Measurements from ENCODE around the gene CPA4.

The CPA4 gene

GRCh38 chr7:130358471-130358870 is 65.5 kb downstream of the CPA4 start:
- H3K9me3 Mint-ChIP-seq = peaks cover 15 to 26% of the 10 kb centered on the region in 2 donors
- ATAC-seq (no peak), DNase-seq (no peak)
- peaks cover 21% of the 10 kb centered on the region for H3K4me1 Mint-ChIP-seq
- H3K27me3 Mint-ChIP-seq = no peaks in the 10 kb centered on the region
- no peak overlapping the region for H3K27ac Mint-ChIP-seq
- H3K4me3 Mint-ChIP-seq = no peak overlapping the region

- no peak overlapping the region for H3K4me3 Mint-ChIP-seq
- ATAC-seq (no peak), DNase-seq (no peak)
- peaks cover 26% of the 10 kb centered on the region for H3K4me1 Mint-ChIP-seq
- peaks cover 15 to 26% of the 10 kb centered on the region in 2 donors for H3K9me3 Mint-ChIP-seq
- H3K27me3 Mint-ChIP-seq = no peaks in the 10 kb centered on the region
- no peak overlapping the region for H3K27ac Mint-ChIP-seq
Measured at GRCh38 chr7:130359276-130359857, 66.4 kb downstream of the CPA4 start.

- no peak overlapping the region for H3K4me3 Mint-ChIP-seq
- ATAC-seq = no peak
- peaks cover 36% of the 10 kb centered on the region for H3K4me1 Mint-ChIP-seq
- H3K27ac Mint-ChIP-seq = no peak overlapping the region
- DNase-seq = no peak
- H3K27me3 Mint-ChIP-seq = no peaks in the 10 kb centered on the region
- peaks cover 15 to 26% of the 10 kb centered on the region in 2 donors for H3K9me3 Mint-ChIP-seq
Measured at GRCh38 chr7:130360518-130360917, 67.6 kb downstream of the CPA4 start.

GRCh38 chr7:130361681-130362080 is 68.7 kb downstream of the CPA4 start:
- no peak overlapping the region for H3K4me3 Mint-ChIP-seq
- peaks cover 15 to 33% of the 10 kb centered on the region in 2 donors for H3K9me3 Mint-ChIP-seq
- peaks cover 43% of the 10 kb centered on the region for H3K4me1 Mint-ChIP-seq
- no peak overlapping the region for H3K27ac Mint-ChIP-seq
- DNase-seq (no peak), ATAC-seq (no peak)
- no peaks in the 10 kb centered on the region for H3K27me3 Mint-ChIP-seq

- peaks cover 15 to 35% of the 10 kb centered on the region in 2 donors for H3K9me3 Mint-ChIP-seq
Measured at GRCh38 chr7:130362251-130362816, 69.4 kb downstream of the CPA4 start.

GRCh38 chr7:130363026-130363847 is 70.3 kb downstream of the CPA4 start:
- ATAC-seq = peak; percentile 80
- peak in 1 of 2 donors; percentile 72 for DNase-seq
- peak overlapping the region in 1 of 2 donors; percentile 38 for H3K27ac Mint-ChIP-seq
- peaks cover 15 to 35% of the 10 kb centered on the region in 2 donors for H3K9me3 Mint-ChIP-seq
- peaks cover 52% of the 10 kb centered on the region for H3K4me1 Mint-ChIP-seq
- H3K4me3 Mint-ChIP-seq = peak overlapping the region in 1 of 2 donors; percentile 10
- H3K27me3 Mint-ChIP-seq = no peaks in the 10 kb centered on the region

More at GRCh38 chr7:130362251-130362816, 69.4 kb downstream of the CPA4 start:
- Mint-ChIP-seq H3K4me3 (no peak overlapping the region), H3K4me1 (peaks cover 44% of the 10 kb centered on the region), H3K27me3 (no peaks in the 10 kb centered on the region), H3K27ac (peak overlapping the region in 1 of 2 donors; percentile 62)
- DNase-seq (no peak), ATAC-seq (no peak)

GRCh38 chr7:130364451-130364850 is 71.5 kb downstream of the CPA4 start:
- no peak for ATAC-seq
- DNase-seq = no peak
- Mint-ChIP-seq H3K27me3 (no peaks in the 10 kb centered on the region), H3K4me3 (no peak overlapping the region), H3K9me3 (peaks cover 13 to 25% of the 10 kb centered on the region in 2 donors), H3K4me1 (peaks cover 64% of the 10 kb centered on the region), H3K27ac (no peak overlapping the region)

GRCh38 chr7:130365088-130365487 is 72.1 kb downstream of the CPA4 start:
- peaks cover 70% of the 10 kb centered on the region for H3K4me1 Mint-ChIP-seq
- no peak for ATAC-seq
- peak overlapping the region in 1 of 2 donors; percentile 95 for H3K27ac Mint-ChIP-seq
- H3K27me3 Mint-ChIP-seq = no peaks in the 10 kb centered on the region
- peaks cover 7 to 18% of the 10 kb centered on the region in 2 donors for H3K9me3 Mint-ChIP-seq
- no peak for DNase-seq
- H3K4me3 Mint-ChIP-seq = peak overlapping the region; percentile 74 to 85

- H3K4me3 Mint-ChIP-seq = peak overlapping the region; percentile 74 to 85
- peak; percentile 65 for DNase-seq
- H3K27ac Mint-ChIP-seq = peak overlapping the region; percentile 40 to 95
- peaks cover 0 to 11% of the 10 kb centered on the region in 2 donors for H3K9me3 Mint-ChIP-seq
- ATAC-seq = peak; percentile 46
- no peaks in the 10 kb centered on the region for H3K27me3 Mint-ChIP-seq
- peaks cover 75% of the 10 kb centered on the region for H3K4me1 Mint-ChIP-seq
Measured at GRCh38 chr7:130365511-130366441, 72.8 kb downstream of the CPA4 start.

GRCh38 chr7:130366564-130366963 is 73.6 kb downstream of the CPA4 start:
- H3K27me3 Mint-ChIP-seq = no peaks in the 10 kb centered on the region
- DNase-seq = no peak
- peak overlapping the region; percentile 74 to 85 for H3K4me3 Mint-ChIP-seq
- H3K27ac Mint-ChIP-seq = peak overlapping the region; percentile 74 to 94
- ATAC-seq = no peak
- peaks cover 75% of the 10 kb centered on the region for H3K4me1 Mint-ChIP-seq
- peaks cover 0 to 9% of the 10 kb centered on the region in 2 donors for H3K9me3 Mint-ChIP-seq

- peak; percentile 49 to 63 for DNase-seq
- Mint-ChIP-seq H3K27me3 (no peaks in the 10 kb centered on the region), H3K9me3 (peaks cover 0 to 9% of the 10 kb centered on the region in 2 donors), H3K4me3 (peak overlapping the region; percentile 74 to 85), H3K4me1 (peaks cover 75% of the 10 kb centered on the region), H3K27ac (peak overlapping the region; percentile 85 to 94)
- peak; percentile 70 for ATAC-seq
Measured at GRCh38 chr7:130367088-130367755, 74.3 kb downstream of the CPA4 start.

- DNase-seq = no peak
- ATAC-seq = peak; percentile 8
- Mint-ChIP-seq H3K9me3 (peaks cover 0 to 9% of the 10 kb centered on the region in 2 donors), H3K27ac (peak overlapping the region; percentile 47 to 85), H3K4me3 (peak overlapping the region; percentile 74 to 85), H3K4me1 (peaks cover 68% of the 10 kb centered on the region), H3K27me3 (no peaks in the 10 kb centered on the region)
Measured at GRCh38 chr7:130367836-130368746, 75.1 kb downstream of the CPA4 start.

GRCh38 chr7:130369110-130369711 is 76.2 kb downstream of the CPA4 start:
- peak in 1 of 2 donors; percentile 31 for DNase-seq
- peak; percentile 37 for ATAC-seq
- Mint-ChIP-seq H3K4me3 (peak overlapping the region; percentile 74 to 85), H3K4me1 (peaks cover 59% of the 10 kb centered on the region), H3K9me3 (peaks cover 0 to 9% of the 10 kb centered on the region in 2 donors), H3K27ac (peak overlapping the region; percentile 10 to 47), H3K27me3 (no peaks in the 10 kb centered on the region)
